ENCODE results near the gene LILRB5.
"Not testable (repeated sequence)": the region's sequence is repeated elsewhere in the genome, so short reads cannot be mapped to it uniquely, and the experiment has no call there.

Gene LILRB5

GRCh38 chr19:54214217-54214616, 42.9 kb downstream of the LILRB5 start:
- not testable (repeated sequence) for DNase-seq (ENCODE audit: low spot score)

GRCh38 chr19:54211235-54211634, 45.8 kb downstream of the LILRB5 start:
- no peak for DNase-seq (ENCODE audit: low spot score)

- no peak for DNase-seq (ENCODE audit: low spot score)
These were observed 47.1 kb downstream of the LILRB5 start for GRCh38 chr19:54209811-54210494.

- no peak for DNase-seq (ENCODE audit: low spot score)
These were observed 47.8 kb downstream of the LILRB5 start for GRCh38 chr19:54209058-54209810.

GRCh38 chr19:54208784-54209057, 48.4 kb downstream of the LILRB5 start:
- no peak for DNase-seq (ENCODE audit: low spot score)

- DNase-seq (ENCODE audit: low spot score), result peak; percentile 40
These were observed 48.9 kb downstream of the LILRB5 start for GRCh38 chr19:54207983-54208783.

GRCh38 chr19:54207676-54207982, 49.4 kb downstream of the LILRB5 start:
- DNase-seq (ENCODE audit: low spot score), result no peak

GRCh38 chr19:54207193-54207592, 49.9 kb downstream of the LILRB5 start:
- not testable (repeated sequence) for DNase-seq (ENCODE audit: low spot score)

GRCh38 chr19:54206831-54207177, 50.3 kb downstream of the LILRB5 start:
- DNase-seq (ENCODE audit: low spot score), result no peak

- DNase-seq (ENCODE audit: low spot score), result no peak
These were observed 50.8 kb downstream of the LILRB5 start for GRCh38 chr19:54206030-54206830.

- DNase-seq (ENCODE audit: low spot score), result no peak
These were observed 52.2 kb downstream of the LILRB5 start for GRCh38 chr19:54204767-54205468.

- no peak for DNase-seq (ENCODE audit: low spot score)
These were observed 53.9 kb downstream of the LILRB5 start for GRCh38 chr19:54203151-54203611.

- no peak for DNase-seq (ENCODE audit: low spot score)
These were observed 55.1 kb downstream of the LILRB5 start for GRCh38 chr19:54201980-54202379.

GRCh38 chr19:54201172-54201701, 55.8 kb downstream of the LILRB5 start:
- DNase-seq (ENCODE audit: low spot score), result no peak

All from CD4-positive, alpha-beta T cell treated with Interleukin-6 at 100 ng/mL for 8 hours (primary cell).